GM19240 (cell line): ENCODE measurements around the gene XYLT1.
A peak's percentile ranks its signal among the peaks of the same experiment; 100 is the strongest.

Experiments used
- DNase-seq: peaks from one replicate; pipeline ENCODE4 v3.0.0; 2011; ENCODE audit warnings: low spot score; ENCODE audit not compliant: insufficient read length

XYLT1 gene

GRCh38 chr16:17459903-17460521 is 10.7 kb downstream of the XYLT1 start:
- DNase-seq: peak; percentile 60

- DNase-seq: no peak
Measured at GRCh38 chr16:17457997-17458396, 12.8 kb downstream of the XYLT1 start.

- no peak for DNase-seq
Measured at GRCh38 chr16:17457513-17457912, 13.2 kb downstream of the XYLT1 start.

GRCh38 chr16:17454162-17454730 is 16.5 kb downstream of the XYLT1 start:
- no peak for DNase-seq

GRCh38 chr16:17453364-17454038 is 17.3 kb downstream of the XYLT1 start:
- no peak for DNase-seq

- no peak for DNase-seq
Measured at GRCh38 chr16:17452922-17453321, 17.8 kb downstream of the XYLT1 start.

- no peak for DNase-seq
Measured at GRCh38 chr16:17451843-17452242, 18.9 kb downstream of the XYLT1 start.

GRCh38 chr16:17450291-17450690 is 20.5 kb downstream of the XYLT1 start:
- DNase-seq: no peak

- DNase-seq: no peak
Measured at GRCh38 chr16:17448640-17449638, 21.8 kb downstream of the XYLT1 start.

GRCh38 chr16:17447101-17447569 is 23.6 kb downstream of the XYLT1 start:
- DNase-seq: no peak

GRCh38 chr16:17446661-17447060 is 24.1 kb downstream of the XYLT1 start:
- DNase-seq: no peak

- DNase-seq: no peak
Measured at GRCh38 chr16:17445421-17445820, 25.3 kb downstream of the XYLT1 start.

- DNase-seq: no peak
Measured at GRCh38 chr16:17444658-17445057, 26.1 kb downstream of the XYLT1 start.

- no peak for DNase-seq
Measured at GRCh38 chr16:17440131-17440530, 30.6 kb downstream of the XYLT1 start.

- no peak for DNase-seq
Measured at GRCh38 chr16:17439580-17439979, 31.2 kb downstream of the XYLT1 start.

GRCh38 chr16:17437981-17438380 is 32.8 kb downstream of the XYLT1 start:
- no peak for DNase-seq

GRCh38 chr16:17437127-17437720 is 33.5 kb downstream of the XYLT1 start:
- no peak for DNase-seq

GRCh38 chr16:17435318-17435717 is 35.4 kb downstream of the XYLT1 start:
- no peak for DNase-seq

- no peak for DNase-seq
Measured at GRCh38 chr16:17433577-17434451, 36.9 kb downstream of the XYLT1 start.

- DNase-seq: no peak
Measured at GRCh38 chr16:17432901-17433576, 37.7 kb downstream of the XYLT1 start.
